Hematopoietic multipotent progenitor cell treated with erythropoietin and hydrocortisone succinate and interleukin-3 and kit ligand, for 17 days (in vitro differentiated cells): ENCODE results near the gene FAM20B.
"Not testable (repeated sequence)": the region's sequence is repeated elsewhere in the genome, so short reads cannot be mapped to it uniquely, and the experiment has no call there.

Experiments
- DNase-seq: peaks from one replicate; pipeline ENCODE4 v3.0.0-alpha.2; 2015; ENCODE audit warnings: low spot score

Gene FAM20B

DNA sequence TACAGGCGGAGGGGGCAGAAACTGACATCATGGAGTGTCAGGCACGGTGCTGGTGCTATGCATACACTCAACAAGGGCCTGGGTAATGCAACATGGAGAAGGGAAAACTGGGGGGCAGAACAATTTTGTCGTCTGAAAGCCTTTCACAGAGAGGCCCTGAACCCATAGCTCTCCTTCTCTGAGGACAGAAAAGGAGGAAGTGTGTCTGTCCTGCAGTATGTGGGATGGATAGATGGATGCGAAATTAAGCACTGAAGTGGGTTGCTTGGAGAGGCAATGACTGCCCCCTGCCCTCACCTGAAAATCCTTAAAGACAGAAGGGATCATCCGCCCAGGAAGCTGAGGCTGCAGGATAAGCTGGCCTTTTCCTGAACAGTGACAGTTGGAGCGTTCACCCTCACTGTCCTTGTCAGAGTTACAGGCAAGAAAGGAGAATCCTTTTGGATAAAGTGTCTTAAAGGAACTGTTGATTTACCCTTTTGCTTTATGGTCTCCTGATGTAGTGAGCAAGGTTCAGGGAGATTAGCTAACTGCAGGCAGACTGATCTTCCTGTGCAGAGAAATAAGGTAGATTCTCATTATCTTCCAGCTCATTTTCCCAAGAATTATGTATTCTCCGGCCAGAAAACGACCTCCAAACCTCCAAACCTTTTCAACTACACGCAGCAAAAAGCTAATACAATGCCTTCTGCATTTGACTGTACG is 1.6 kb upstream of the FAM20B start:
- DNase-seq: no peak

DNA sequence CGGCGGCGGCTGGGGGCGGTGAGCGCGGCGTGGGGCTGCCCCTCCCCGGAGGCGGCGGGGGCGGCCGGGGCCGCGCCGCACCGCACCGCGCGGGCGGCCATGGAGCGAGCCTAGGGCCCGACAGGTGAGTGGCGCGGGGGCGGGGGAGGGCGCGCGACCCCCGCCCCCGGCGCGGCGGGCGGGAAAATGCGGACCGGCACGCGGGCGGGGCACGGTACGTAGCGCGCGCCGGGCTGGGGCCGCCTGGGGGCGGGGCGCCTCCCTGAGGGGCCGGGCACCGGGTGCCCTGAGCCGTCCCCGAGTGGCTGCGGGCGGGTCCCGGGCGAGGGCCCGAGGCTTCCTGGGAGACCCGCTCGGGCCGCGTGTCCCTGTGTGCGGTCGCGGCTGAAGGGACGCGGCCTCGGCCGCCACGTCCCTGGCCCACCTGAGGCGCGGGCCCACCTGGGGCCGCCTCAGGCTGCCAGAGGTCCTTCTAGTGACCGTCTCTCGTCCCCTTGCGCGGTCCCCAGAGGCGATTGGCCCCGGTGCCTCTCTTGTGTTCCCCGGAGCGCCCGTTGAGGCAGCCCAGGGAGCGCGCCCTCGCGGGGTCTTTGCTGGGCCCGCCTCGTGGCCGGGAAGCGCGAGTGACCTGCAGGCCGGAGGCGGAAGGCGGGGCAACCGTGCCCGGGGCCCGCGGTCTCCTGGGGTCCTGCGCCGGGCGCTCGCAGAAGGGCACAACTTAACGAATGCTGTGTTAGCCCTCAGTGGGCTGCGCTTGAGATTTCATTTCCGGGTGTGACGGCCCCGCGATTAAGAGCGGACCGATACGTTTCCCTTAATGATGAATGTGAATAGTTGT is 500 bp downstream of the FAM20B start:
- peak; percentile 80 for DNase-seq

DNA sequence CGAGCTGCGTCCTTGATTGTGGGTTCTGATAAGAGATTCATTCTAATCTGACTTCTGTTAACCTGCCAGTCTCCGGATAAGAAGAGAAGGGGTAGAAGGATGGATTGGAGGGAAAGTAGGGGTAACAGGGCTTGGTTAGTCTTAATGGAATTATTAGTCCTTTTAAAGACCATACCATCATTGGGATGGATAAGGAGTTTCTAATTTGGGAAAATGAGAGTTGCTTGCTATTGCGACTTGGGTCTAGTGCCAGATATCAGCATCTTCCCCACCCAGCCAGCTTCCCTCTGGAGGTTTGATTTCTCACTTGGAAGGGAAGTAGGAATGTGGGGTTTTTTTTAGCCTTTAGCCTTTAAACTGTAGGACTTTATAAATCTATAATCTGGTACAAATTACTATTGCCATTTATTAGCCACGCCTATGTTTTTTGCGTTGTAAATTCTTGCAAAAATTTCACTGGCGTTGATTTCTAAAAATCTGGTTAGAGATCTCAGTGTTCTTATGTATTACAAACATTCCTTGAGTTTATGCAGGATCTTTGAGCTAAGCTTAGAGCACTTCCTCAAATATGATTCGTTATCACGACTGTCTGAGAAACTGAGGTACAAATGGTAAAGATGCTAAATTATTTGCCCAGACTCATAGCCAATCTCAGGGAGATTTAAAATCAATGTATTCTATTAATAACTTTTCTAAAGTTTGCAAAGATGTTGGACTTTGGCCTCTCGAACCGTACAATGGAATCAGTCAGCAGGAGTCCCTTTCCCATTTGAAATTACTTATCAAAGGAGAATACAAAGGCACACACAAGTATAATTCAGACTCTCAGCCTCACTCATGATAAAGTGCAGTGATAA is 1.3 kb downstream of the FAM20B start:
- DNase-seq: no peak

DNA sequence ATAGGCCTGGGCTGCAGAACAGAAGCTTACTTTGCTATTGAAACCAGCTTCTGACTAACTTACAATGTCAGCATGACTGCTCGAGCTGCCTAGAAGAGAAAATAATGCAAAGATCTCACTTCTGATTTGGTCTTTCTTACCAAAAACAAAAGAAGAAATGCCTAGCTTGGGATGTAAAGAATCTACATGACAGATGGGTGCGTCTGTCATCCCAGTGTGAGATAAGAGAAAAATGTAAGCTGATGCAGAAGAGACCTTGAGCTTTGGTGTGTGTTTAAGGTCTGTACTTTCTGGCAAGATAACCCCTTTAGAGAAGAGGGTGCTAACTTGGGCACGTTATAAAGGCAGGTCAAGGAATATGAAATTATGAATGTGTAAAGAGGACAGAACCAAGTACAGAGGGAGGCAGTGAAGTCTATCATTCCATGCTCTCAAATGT is 3.6 kb downstream of the FAM20B start:
- DNase-seq: peak; percentile 56

DNA sequence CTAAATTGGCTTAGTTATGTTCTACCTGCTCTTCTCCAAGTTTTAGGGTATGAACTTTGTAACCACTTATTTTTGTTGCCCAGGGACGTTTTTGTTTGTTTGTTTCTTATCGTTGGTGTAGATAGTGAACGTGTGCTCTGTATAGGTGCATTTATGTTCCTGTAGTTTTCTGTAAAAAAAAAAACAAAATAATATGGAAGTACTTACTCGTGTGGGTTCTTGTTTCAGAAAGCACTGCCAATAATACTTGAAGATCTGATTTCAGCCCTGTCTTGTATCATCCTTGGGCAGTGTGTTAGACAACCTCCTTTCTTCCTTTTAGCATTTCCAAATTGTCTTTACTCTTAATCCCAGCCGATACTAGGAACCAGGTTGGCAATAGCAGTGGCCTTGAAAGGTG is 4.4 kb downstream of the FAM20B start:
- DNase-seq: no peak

DNA sequence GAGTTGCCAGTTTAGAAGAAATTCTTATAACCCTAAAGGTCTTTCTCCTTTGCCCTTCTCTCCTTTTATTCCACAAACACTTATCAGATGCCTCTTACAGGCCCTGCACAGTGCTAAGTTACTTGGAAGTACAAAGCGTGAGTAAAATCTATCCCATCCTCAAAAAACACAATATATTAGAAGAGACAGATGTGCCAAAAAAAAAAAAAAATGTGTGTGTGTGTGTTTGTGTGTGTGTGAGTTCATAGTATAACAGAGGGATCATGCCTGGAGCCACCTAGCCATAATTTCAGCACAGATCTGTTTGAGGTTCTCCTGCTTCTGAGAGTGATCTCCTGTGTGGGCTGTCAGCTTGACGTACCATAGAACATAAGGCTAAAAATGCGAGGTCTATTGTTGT is 5.0 kb downstream of the FAM20B start:
- DNase-seq: peak; percentile 34

DNA sequence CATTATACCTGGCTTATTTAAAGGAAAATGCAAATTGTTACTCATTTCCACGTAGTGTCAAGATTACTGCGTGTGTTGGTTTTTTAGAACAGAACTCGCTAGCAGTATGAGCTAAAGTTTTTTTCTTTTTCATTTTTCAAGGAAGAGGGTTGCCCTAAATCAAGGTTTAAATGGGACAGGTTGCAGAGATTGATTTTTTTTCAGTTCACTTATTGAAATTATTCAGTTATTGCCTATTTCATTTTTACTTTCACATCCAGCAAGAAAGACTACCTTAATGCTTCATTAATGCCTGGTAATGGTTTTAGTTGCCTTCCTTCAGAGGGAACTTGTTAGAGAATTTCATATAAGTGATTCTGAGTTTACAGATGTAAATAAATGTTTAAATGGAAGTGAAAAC is 5.6 kb downstream of the FAM20B start:
- no peak for DNase-seq

DNA sequence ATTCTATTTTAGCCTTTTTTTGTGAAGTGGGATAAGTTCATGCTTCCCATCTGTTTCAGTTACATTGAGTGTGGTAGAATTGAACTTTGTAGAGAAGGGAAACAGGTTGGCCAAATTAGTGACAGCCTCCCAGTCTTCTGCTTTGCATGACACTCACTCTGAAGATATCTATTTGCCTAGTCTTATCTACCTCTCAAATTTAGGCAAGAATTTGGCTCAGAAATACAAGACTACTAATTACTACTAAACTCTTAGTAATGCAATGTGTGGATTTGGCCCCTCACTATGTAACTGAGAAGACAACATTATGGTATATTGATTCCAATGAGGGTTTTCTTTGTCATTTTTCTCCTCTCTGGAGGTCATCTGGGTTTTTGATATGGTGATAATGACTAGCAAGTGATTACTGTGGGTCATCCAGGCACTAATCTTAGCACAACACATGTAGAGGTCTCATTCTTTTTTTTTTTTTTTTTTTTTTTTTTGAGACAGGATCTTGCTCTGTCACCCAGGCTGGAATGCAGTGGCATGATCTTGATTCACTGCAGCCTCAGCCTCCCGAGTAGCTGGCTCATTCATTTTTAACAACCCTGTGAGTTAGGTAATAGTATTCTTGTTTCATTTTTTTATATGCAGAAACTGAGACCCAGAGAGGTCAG is 6.3 kb downstream of the FAM20B start:
- DNase-seq: peak; percentile 58

DNA sequence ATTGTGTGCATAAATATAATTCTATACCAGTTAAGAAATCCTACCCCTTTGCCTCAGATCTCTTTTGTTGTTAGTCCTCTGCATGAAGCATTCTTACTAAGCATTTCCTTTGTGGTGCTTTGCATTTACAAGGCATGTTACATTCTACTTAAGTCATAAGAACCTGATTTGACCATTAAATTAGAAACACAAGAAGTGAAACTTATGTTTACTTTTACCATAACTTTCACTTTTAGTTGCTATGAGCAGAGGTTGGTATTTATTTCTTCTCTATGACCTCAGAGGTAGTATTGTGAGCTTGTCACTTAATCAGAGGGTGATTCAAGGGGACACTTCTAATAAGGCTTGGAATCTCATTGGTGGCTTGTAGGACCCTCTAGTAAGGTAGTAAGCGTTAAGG is 9.0 kb downstream of the FAM20B start:
- DNase-seq: peak; percentile 27

DNA sequence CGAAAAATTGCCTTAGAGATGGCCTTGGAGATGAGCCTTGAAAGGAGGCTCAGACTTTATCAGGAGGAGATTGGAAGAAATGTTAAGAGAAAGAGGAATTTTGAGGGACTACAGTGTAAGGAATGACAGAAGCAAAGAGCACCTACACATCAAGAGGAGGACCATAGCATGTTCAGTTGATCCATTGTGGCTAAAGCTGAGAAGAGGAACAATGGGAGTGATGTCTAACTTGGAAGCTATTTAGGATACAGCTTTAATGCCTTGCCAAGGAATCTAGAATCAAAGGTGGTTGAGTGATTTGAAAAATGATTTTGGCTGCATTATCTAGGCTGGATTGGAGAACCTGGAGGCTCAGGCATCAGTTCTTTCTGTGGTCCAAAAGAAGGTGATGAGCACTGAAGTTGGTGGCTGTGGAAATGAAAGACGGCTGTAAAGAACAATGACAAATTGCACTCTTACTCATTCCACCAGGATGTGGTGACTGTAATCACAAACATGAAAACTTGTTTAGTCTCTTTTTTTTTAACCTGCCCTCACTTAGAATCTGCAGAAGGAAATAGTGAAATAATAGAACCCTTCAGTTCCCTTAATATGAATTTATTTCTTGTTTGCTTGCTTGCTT is 11.3 kb downstream of the FAM20B start:
- DNase-seq: no peak

DNA sequence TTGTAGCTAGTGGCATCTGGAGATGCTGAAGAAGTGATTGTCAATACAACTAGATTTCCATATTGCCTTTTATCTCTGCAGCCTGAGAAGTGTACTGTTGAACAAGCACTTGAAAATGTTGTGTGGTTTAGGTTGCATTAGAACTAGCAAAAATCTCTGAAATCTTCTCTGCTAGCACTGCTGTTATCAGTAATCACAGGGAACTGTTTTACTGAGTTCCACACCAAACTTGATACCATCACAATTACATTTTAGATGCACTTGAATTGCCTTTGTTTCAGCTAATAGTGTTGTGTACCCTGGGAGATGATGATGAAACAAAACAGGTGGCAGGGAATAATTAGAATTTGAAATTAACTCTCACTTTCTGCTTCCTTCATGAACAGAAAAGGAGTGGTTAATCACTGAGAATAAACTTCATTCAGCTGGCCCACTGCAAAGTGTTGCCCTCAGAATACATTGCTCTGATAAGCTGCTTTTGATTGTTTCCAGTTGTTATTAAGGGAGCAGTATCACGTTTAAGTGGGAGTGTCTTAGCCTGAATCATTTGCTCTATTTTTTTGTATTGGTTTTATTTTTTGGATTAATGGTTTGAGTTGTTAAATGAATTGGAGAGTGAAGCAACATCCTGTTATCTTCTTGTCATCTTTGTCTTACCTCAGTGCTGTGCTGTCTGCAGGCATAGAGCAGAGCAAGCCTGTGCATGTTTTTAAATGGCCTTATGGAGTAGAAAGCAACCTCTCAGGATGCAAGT is 13.0 kb downstream of the FAM20B start:
- peak; percentile 35 for DNase-seq

DNA sequence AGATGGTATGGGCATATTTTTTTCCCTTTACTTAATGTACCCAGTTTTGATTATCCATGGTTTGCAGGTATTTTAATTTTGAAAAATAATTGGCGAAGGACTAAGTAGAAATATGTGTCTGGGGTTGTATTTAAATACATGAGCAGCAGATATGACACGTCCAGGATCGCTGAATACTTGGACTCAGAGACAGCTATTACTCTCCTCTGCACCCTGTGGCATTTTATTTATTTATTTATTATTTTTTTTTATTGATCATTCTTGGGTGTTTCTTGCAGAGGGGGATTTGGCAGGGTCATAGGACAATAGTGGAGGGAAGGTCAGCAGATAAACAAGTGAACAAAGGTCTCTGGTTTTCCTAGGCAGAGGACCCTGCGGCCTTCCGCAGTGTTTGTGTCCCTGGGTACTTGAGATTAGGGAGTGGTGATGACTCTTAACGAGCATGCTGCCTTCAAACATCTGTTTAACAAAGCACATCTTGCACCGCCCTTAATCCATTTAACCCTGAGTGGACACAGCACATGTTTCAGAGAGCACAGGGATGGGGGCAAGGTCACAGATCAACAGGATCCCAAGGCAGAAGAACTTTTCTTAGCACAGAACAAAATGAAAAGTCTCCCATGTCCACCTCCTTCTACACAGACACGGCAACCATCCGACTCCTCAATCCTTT is 13.9 kb downstream of the FAM20B start:
- DNase-seq: not testable (repeated sequence)

DNA sequence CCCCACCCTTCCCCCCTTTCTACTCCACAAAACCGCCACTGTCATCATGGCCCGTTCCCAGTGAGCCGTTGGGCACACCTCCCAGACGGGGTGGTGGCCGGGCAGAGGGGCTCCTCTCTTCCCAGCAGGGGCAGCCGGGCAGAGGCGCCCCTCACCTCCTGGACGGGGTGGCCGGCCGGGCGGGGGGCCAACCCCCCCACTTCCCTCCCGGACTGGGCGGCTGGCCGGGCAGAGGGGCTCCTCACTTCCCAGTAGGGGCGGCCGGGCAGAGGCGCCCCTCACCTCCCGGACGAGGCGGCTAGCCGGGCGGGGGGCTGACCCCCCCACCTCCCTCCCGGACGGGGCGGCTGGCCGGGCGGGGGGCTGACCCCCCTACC is 14.5 kb downstream of the FAM20B start:
- not testable (repeated sequence) for DNase-seq

DNA sequence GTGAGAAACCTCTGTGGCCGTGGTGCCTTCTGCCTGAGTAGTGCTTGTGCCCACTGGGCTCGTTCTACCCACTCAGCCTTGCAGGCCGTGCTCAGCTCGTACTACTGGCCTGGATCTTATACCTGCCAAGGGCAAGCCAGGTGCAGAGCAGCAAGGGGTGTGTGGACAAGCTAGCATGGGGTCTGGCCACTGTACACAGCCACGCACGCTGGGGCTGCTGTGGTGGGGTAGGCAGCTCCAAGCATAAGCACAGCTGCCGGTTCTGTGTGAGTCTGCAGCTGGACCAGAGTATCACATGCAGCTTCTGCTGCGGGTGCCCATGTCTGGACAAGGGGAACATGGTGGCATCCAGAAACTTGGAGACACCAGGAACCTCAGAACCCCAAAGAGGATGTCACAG is 16.4 kb downstream of the FAM20B start:
- DNase-seq: no peak

DNA sequence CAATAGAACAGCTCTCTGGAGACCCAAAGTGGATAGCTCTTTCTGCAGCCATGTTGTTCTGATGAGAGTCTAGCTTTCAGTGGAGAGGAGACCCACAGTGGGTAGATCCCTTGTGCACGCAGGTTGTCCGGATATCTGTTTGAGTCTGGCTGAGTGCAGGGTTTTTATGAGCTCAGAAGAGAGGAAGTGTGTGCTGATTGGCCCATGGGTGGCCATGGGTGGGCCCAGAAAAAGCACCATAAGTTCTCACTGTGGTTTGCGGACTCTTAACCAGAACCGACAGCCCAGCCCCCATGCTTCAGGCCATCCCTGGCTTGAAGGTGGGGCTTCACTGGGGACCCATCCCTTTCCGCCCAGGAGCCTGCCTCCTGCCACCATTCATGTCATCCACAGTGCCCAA is 17.0 kb downstream of the FAM20B start:
- no peak for DNase-seq

DNA sequence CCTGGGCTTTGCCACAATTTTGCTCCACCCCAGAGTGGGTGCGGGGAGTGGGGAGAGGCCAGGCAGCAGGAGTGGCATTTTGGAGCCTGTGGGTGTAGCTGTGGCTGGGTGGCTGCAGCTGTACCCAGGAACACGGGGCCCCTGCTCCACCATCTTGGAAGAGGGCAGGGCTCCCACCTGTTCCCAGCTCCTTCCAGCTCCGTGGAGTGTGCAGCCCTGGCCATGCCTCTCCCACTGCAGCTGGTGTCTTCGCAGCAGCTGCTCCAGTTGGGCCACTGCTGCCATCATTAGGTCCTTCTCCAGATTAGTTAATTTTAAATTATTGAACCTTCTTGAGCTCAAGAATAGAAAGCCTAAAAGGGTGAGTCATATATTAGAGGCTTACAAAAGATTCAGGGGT is 17.6 kb downstream of the FAM20B start:
- DNase-seq: no peak

DNA sequence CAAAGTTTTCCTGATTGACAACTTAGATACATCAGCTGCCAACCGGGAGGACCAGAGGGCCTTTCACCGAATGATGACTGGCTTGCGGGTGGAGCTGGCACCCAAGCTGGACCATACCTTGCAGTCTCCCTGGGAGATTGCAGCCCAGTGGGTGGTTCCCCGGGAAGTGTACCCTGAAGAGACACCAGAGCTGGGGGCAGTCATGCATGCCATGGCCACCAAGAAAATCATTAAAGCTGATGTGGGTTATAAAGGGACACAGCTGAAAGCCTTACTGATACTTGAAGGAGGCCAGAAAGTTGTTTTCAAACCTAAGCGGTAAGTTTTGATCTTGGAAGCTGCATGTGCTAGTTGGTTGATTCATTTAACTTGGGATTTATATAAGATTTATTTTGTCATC is 18.2 kb downstream of the FAM20B start:
- DNase-seq: no peak

DNA sequence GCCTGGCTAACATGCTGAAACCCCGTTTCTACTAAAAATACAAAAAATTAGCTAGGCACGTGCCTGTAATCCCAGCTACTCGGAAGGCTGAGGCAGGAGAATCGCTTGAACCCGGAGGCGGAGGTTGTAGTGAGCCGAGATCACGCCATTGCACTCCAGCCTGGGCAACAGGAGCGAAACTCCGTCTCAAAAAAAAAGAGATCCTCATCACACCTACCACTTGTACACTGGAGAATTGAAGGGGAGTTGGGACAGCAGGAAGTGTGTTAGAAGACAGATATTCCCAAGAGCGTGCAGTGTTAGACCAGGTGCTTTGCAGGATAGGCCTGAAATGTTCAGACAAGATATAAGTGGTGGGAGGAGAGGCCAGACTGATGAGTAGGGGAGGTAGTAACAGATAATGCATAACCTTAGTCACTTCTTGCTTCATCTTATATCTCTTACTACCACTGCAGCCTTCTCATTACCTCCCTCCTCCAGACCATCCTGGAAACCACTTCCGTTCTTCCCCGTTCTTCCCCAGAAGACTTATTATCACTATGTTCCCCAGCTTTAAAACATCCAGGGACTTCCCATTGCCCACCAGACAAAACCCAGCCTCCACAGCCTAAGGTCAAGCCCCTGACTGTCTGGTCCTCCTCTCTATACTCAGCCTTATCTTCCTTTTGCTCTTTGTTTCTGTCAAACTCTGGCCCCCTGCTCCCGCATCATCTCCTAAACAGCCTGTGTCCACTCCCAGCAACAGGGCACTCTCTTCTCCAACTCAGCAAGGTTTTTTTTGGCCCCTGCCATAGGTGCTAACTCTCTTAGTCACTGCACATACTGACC is 21.3 kb downstream of the FAM20B start:
- peak; percentile 84 for DNase-seq

DNA sequence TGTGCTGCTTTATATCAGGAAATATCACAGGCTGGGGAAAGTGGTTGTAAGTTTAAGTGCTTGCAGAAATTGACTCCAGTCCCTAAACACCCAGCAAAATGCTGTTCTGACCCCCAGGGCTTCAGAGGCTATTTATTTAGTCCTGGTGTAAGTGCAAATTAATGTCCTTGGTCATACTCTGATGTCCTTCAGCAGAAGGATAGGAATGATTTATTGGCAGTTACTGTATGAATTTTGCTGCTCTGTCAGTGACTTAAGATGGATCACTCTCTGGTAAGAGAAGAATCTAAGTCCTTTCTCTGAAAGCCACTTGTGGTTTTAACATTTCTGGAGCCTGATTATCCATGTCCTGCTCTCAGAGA is 21.9 kb downstream of the FAM20B start:
- DNase-seq: no peak
